ENCODE results near the gene TEPSIN.

The TEPSIN gene

DNA sequence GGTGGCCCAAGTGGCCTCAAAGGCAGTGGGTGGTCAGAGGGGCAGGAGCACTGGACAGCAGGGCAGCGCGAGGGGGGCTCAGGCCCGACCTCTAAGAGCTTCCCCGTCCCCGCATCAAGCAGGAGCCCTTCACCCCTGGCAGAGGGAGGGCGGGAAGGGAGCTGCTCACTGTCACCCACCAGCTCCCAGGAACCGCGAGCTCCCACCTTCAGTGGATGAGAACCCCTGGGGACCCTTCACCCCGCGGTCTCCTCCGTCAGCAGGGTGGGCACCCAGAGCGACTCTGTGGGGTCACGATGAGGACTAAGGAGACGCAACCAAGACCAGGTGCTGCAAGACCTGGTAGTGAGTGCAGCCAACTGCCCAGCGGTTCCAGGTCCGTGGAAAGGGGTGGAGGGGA is 29.7 kb downstream of the TEPSIN start:
- H3K4me3 ChIP-seq (ENCODE audit: low read length) = no peak overlapping the region
- DNase-seq (ENCODE audit: low read depth, low spot score) = no peak

DNA sequence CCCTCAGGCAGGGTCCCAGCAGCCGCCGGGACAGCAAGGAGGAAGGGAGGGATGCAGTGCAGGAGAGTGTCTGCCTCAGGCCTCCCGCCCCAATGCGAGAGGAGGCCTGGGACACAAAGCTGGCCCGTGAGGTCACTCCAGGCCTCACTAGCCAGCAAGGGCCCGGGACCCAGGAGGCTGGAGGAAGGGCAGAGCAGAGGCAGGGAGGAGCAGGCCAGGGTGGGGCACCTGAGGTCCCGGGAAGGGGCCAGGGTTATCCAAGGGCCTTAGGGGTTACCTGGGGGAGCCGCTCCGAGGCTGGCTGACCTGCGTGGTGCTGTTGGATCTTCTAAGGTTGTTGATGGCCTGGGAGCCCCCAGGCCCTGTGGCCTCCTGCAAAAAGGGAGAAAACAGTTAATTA is 30.2 kb downstream of the TEPSIN start:
- H3K4me3 ChIP-seq (ENCODE audit: low read length) = no peak overlapping the region
- DNase-seq (ENCODE audit: low read depth, low spot score) = no peak

DNA sequence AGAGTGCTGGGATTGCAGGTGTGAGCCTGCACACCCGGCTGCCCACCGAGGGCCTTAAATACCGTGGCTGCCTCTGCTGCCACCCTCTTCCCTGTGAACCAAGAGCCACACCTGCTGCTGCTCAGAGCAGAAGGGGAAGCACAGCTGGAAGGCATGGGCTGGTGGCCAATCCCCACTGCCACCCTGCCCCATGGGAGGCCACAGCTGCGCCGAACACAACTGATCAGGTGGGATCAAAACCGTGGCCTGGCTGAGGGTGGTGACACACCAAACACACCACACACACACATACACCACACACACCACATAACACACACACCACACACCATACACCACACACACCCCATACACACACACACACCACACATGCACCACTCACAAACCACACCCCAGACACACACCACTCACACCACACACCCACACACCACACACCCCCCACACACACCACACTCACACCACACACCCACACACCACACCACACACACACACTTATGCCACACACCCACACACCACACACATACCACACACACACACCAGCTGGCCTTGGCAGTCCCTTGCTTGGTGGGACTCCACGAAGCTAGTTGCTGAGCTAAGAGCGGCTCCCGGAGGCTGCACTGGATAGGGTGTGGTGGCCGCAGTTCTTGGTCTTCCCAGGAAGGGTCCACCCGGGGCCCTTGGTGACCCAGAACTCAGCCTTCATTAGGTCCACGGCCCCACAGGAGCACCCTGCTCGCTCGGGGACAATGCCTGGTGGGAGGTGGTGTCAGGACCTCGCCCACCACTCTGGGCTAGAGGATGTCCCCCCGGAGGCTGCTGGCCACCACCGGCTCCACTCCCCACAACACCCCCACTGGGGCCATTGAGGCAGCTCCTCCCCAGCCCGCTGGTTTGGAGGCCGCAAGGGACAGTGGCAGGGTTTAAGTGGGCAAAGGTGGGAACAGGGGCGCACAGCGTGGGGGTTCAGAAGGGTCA is 31.0 kb downstream of the TEPSIN start:
- DNase-seq (ENCODE audit: low read depth, low spot score) = peak; percentile 37
- no peak overlapping the region for H3K4me3 ChIP-seq (ENCODE audit: low read length)

DNA sequence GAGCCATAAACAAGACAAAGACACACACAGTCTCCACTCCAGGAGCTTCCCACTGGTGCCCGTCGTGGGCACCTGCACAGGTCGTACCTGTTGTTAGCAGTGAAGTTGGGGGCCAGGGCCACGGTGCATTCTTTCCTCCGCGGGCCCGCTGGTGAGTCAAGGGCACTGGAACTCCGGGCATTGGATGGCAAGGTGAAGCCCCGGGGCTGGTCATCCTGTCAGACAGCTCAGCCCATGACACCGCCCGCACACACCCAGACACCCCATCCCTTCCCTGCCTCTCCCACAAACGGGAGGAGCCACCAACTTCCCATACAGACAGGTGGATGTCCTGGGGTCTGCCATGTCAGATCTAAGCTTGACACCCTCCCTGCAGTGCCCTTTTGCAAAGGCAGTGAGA is 32.2 kb downstream of the TEPSIN start:
- no peak overlapping the region for H3K4me3 ChIP-seq (ENCODE audit: low read length)
- DNase-seq (ENCODE audit: low read depth, low spot score) = no peak

DNA sequence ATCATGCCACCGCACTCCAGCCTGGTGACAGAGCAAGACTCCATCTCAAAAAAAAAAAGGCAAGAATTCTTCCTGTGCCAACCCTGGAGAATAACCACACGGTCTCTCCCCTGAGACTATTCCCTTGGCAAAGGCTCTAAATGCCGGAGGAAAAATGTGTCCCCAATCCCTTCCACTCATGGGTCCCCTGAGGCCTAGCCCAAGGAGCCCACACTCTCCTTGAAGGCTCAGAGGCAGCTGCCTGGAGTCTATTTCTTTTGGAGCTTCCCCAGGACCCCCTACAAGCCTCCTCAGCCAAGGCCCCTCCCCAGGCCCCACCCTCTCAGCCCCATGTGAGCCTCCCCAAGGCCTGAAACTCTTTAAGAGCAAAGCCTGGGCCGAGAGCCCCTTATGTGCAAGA is 32.7 kb downstream of the TEPSIN start:
- no peak for DNase-seq (ENCODE audit: low read depth, low spot score)
- no peak overlapping the region for H3K4me3 ChIP-seq (ENCODE audit: low read length)

DNA sequence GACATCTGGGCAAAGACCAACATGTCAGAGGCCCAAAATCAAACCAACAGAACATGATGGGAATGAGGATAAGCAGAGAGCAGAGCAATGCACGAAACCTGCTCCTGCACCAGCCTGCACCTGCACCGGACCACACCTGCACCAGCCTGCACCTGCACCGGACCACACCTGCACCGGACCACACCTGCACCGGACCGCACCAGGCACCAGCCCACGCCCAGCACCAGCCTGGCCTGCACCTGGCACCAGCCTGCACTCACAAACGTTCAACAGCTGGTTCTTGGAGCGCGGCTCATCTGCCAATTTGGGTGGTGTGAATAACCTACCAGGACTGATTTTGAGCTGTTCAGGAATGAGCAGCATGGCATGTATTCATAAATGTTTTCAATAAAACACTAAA is 34.3 kb downstream of the TEPSIN start:
- H3K4me3 ChIP-seq (ENCODE audit: low read length) = no peak overlapping the region
- no peak for DNase-seq (ENCODE audit: low read depth, low spot score)

DNA sequence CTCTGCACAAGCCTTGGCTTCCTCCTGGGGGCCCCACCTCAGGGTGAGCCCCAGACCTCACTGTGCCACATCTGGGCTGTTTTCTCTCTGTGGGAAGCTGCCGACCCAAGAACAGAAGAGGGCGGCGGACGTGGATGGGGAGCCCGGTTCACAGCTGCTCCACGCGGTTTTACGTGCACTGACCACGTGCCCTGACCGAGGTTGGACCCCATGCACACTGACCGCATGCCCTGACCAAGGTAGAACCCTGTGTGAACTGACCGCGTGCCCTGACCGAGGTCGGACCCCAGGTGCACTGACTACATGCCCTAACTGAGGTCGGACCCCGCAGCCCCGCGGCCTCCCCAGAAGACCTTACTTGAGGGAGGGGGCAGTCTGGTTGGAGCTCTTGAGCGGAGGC is 35.7 kb downstream of the TEPSIN start:
- DNase-seq (ENCODE audit: low read depth, low spot score) = no peak

DNA sequence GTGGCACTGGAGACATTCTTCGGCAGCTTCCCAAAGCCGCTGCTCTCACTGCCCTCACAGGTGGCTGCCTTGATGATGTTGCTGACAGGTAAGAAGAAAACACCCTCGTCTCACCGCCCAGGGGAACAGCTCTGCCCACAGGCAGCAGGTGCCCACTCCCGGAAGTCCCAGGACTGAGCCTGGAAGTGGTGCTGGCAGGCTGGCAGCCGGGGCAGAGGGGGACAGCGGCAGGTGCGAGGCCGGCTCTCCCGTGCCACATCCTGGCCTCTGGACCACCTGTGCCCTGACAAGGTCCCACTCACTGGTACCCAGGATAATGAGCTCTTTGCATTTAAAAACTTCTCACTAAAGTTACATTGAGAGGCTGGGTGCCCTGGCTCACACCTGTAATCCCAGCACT is 36.5 kb downstream of the TEPSIN start:
- DNase-seq (ENCODE audit: low read depth, low spot score) = no peak
- H3K4me3 ChIP-seq (ENCODE audit: low read length) = no peak overlapping the region

More for the DNA sequence above, 35.7 kb downstream of the TEPSIN start:
- no peak overlapping the region for H3K4me3 ChIP-seq (ENCODE audit: low read length)

DNA sequence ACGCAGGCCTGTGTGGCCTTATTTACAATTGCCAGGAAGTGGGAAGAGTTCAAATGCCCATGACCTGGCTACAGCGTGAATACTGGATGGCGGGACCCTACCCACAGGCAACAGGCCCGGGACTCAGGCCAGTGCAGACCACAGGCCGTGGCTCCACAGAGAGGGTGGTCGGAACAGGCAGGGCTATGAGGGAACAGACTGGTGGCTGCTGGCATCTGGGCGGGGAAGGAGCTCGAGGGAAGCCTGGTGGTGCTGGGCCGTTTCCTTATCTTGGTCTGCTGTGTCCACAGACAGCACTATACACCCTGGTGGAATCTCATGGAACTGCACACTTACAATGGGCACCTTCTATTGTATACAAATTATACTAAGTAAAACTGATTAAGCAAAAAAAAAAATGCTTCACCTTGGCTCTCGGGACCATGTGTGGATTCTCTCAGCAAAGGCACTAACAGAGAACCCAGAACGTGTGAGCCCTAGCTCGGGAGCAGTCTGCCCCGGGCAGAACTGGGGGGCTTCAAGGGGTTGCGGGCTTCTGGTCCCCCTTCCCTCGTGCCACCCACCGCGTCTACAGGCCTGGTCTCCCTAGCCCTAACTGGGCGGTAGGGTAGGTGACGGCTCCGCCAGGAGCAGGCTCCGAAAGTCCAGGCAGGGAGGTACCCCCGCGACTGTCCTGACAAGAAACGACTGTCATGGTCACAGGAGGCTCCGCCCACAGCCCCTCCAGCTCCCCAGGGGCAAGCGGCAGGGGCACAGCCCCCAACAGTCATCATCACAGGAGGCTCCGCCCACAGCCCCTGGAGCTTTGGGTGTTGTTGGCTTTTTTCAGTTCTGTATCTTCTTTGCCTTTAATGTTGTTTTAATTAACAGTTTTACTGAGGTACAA is 37.9 kb downstream of the TEPSIN start:
- DNase-seq (ENCODE audit: low read depth, low spot score) = peak; percentile 58
- no peak overlapping the region for H3K4me3 ChIP-seq (ENCODE audit: low read length)

DNA sequence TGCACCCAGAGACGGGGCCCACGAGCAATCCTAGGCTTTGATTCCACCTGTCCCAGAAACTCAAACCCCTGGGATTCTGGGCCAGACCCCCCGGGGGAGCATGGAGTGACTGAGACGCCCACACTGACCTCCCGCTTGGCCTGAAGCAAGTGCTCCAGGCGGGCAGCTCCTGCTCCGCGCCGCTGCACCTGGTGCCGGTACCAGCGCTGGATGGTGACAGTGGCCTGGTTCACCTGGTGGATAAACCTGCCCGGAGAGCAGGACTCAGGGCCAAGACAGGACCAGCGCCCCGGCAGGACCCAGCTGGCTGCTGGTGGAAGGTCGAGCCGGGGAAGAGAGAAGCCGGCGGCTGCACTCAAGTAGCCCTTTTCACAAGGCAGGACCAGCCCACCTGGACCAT is 38.7 kb downstream of the TEPSIN start:
- DNase-seq (ENCODE audit: low read depth, low spot score) = no peak

DNA sequence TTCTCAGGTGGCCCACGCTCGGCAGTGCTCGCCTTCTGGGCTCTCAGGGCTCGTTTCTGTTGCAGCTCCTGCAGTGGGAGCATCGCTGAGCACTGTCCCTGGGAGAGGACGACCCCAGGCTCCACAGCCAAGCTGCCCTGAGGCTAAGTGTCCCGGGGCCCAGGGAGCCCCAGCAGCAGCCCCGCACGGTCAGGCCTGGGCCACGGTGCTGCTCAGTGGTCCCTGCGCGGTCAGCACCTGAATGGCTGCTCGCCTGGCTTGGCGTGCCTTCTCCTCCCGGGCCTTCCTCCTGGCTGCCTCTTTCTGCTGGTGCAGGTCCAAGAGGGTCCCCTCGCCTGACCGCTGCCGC is 39.4 kb downstream of the TEPSIN start:
- no peak overlapping the region for H3K4me3 ChIP-seq (ENCODE audit: low read length)

More for the DNA sequence above, 38.7 kb downstream of the TEPSIN start:
- H3K4me3 ChIP-seq (ENCODE audit: low read length) = no peak overlapping the region

DNA sequence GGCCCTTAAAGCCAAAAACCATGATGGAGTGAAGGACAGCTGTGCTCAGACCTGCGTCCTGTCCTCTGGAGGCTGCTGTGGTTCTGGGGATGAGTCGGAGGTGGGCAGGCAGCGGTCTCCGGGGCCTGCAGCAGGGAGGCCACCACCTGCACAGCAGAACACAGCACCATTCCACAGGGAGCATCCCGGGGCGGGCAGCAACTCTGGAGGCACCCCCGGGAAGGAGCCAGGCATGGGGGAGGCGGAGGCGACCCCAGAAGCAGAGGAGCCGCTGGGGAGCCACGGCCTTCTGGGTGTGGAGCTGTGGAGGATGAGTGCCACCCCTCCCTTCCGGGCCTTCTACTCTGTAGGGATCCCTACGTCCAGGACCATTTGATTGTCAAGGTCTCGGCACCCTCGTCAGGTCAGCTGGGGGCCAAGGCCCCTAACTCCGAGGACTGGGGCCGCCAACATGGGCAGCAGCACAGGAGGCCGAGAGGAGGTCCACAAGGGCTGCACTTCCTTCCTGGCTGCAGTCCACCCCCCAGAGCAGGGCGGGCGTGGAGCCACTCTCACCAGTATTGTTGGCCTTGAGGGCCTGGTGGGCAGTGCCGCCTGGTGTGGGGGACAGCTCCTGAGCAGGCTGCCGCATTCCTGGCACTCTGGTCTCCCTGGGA is 39.9 kb downstream of the TEPSIN start:
- DNase-seq (ENCODE audit: low read depth, low spot score) = no peak
- no peak overlapping the region for H3K4me3 ChIP-seq (ENCODE audit: low read length)

More for the DNA sequence above, 39.4 kb downstream of the TEPSIN start:
- no peak for DNase-seq (ENCODE audit: low read depth, low spot score)

DNA sequence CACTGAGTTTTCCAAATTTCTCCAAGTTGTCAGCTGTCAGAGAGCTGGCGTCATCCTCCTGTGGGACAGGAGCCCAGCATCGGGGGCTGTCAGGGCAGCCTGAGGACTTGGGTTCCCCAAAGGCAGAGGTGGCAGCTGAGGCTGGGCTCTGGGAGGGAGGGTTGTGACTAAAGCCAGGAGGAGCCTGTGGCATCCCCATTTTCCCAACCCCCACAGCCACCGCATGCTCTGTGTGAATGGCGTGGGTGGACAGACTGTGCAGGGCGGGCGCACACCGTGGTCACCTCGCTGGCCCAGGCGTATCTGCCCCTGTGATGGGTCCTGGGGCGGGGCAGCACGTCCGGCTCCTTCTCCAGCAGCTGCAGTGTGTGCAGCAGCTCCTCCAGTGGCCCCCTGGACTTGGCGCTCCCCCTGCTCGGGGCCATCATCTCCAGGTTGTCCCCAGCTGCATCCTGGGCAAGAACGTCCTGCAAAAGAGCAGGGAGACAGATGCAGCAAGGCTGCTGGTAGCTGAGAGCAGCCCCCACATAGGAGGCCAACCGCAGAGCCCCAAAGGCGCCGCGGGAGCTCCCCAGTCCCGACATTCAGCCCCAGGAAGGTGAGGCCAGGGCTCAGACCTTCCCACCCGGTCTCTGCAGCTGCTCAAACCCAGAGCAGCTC is 40.9 kb downstream of the TEPSIN start:
- no peak for DNase-seq (ENCODE audit: low read depth, low spot score)
- H3K4me3 ChIP-seq (ENCODE audit: low read length) = no peak overlapping the region

DNA sequence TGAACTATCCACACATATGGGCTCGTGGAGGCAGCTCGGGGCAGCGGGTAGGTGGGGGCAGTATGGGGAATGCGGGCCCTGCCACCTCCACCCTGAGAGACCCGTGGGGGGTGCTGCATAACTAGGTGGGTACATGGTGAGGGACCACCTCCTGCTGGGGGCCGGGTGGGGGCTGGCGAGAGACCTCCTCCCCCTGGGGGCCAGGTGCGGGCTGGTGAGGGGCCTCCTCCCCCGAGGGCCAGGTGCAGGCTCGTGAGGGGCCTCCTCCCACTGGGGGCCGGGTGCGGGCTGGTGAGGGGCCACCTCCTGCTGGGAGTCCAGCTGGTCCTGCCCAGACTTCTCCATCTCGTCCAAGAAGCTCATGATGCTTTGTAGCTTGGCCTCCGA is 41.5 kb downstream of the TEPSIN start:
- no peak overlapping the region for H3K4me3 ChIP-seq (ENCODE audit: low read length)
- DNase-seq (ENCODE audit: low read depth, low spot score) = no peak

DNA sequence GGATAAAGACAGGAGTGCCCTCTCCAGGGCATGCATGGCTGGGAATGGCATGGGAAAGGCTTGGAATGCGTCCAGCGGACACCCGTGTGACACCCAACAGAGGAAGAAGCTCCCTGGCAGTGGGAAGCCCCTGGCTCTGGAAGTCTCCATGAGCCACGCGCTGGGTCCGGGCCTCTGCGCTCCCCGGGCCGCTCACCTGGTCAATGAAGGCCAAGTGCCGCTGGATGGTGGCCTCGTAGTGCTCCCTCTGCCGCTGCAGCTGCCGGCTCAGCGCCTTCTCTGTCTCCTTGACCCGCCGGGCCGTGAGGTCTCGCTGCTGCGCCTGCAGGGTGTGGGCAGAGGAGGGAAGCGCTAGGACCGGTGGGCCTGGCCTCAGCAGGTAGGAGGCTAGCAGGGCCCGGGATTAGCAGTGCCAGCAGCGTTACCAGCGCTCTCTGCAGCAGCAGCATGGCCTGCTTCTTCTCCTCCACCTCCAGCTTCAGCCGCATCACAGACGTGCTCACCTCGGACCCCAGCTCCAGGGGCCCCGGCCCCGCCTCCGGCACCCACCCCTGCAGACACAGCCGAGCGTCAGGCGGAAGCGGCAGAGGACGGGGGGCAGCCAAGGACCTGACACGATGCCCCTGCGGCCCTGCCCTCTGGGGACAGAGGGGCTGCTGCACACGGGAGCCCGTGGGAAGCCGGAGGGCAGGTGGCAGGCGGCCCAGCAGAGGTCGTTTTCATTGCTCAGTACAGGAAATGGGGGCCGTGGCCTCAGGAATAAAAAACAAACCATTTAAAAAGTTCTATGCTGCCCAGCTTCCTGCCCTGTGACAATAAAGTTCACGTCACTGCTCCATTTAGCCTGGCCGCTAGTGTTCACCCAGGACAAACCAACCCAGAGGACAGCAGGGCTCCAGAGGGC is 42.1 kb downstream of the TEPSIN start:
- H3K4me3 ChIP-seq (ENCODE audit: low read length) = no peak overlapping the region
- no peak for DNase-seq (ENCODE audit: low read depth, low spot score)

DNA sequence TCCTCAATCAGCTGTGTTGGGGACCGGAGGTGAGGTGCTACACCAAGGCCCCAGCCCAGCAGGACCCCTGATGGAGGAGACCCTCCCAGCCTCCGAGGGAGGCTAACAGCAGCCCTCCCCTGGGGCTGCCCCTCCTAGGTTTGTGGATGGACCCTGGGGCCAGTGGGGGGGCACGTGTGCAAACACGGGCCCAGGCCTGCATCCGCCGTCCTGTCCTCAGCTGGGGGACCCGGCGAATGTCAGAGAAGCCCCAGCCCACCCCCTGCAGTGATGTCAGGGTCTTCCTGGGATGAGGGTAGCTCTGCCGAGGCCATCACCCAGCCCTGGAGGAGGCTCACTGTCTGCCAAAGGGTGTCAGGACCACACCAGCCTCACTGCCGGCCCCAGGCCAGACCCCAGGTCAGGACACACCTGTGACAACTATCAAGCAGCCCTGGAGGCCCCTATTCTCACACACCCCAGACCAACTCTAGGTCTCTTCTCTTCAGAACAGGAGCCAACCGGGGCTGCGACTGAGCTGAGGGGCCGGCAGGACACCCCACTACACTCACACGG is 42.8 kb downstream of the TEPSIN start:
- DNase-seq (ENCODE audit: low read depth, low spot score) = no peak
- no peak overlapping the region for H3K4me3 ChIP-seq (ENCODE audit: low read length)

DNA sequence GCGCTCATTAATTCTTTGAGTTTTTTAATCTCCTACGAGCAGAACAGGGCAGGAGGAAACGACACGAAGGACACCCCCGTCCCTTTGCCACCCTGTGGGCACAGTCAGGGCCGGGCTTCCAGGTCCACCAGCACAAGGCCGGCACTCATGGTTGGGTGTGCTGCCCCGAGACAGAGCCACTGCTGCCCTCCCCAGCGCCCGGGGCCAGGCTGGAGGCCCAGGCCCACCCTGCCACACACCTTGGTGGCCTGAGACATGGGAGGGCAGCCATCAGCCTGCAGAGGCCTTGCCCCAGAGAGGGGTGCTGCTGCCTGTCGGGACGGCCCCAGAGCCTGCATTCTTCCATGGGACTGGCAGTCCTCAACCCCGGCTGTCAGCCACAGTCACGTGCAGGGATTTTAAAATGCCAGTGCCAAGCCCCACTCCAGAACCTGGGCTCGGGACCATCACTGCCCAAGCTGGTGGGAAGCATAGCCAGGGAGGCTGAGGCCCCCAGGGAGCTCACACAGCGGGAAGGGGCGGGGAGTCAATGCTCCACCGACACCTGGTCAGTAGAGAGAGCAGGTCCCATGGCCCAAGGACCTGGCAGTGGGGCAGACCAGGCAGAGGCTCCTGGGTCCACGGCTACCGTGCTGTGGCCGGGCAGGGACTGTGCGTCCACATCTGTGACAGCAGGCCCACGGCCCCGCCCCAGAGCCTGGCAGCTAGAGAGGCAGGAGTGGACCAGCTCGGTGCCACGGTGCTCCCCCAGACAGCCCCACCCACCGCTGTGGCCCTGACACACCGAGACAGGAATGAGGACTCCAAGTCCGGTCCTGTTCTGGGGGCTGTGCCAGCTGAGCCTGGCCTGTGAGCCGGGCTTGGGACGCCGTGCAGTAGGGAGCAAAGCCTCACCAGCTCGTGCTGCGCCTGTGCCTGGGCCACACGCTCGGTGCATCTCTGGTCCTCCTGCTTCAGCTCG is 43.6 kb downstream of the TEPSIN start:
- no peak overlapping the region for H3K4me3 ChIP-seq (ENCODE audit: low read length)
- DNase-seq (ENCODE audit: low read depth, low spot score) = no peak
